ENCODE measurements around the gene TSC22D4. TPM values are rescaled to one million over a fixed set of nuclear protein-coding genes. Genes with fewer than 3 reads are reported as not detected.
A peak's percentile ranks its signal among the peaks of the same experiment; 100 is the strongest.
"Not testable (repeated sequence)": the region's sequence is repeated elsewhere in the genome, so short reads cannot be mapped to it uniquely, and the experiment has no call there.

The TSC22D4 gene
- polyA plus RNA-seq, 1 of the 3 experiments (the other 2 are of a cell fraction) = 32.7 TPM

GRCh38 chr7:100478958-100479660 lies at the start of gene TSC22D4 (continued):
- TF ChIP-seq EP300 (IDR thresholded peaks at IDR 0.05; ENCODE audit: borderline replicate concordance in 1 of 2, low read depth in 1 of 2, low read length in 1 of 2) = peak in 1 of 2 experiments; percentile 25; a peak in 1 of 4 replicates
- no peak for TF ChIP-seq IRF3 (IDR thresholded peaks at IDR 0.05; ENCODE audit: low read depth, low read length)
- 0 out of 2 replicates have a peak, but pooled peaks have one; percentile 18 for TF ChIP-seq TEAD4 (IDR thresholded peaks at IDR 0.05; ENCODE audit: borderline replicate concordance, insufficient read depth)
- TF ChIP-seq FOSL2 (IDR thresholded peaks at IDR 0.05; ENCODE audit: borderline replicate concordance, low read depth) = no peak
- TF ChIP-seq RAD21 (IDR thresholded peaks at IDR 0.05; ENCODE audit: low read length) = no peak
- peak; percentile 75 for TF ChIP-seq CHD2 (IDR thresholded peaks at IDR 0.05; ENCODE audit: low read length, partially characterized antibody)
- TF ChIP-seq PBX3 (IDR thresholded peaks at IDR 0.05) = peak; percentile 53
- no peak for TF ChIP-seq GATA2 (CRISPR knock-in tag; IDR thresholded peaks at IDR 0.05)
- TF ChIP-seq POLR2AphosphoS5 (IDR thresholded peaks at IDR 0.05; ENCODE audit: low read depth, low read length) = peak; percentile 87
- TF ChIP-seq FOXM1 (IDR thresholded peaks at IDR 0.05; ENCODE audit: low read depth) = no peak

DNA sequence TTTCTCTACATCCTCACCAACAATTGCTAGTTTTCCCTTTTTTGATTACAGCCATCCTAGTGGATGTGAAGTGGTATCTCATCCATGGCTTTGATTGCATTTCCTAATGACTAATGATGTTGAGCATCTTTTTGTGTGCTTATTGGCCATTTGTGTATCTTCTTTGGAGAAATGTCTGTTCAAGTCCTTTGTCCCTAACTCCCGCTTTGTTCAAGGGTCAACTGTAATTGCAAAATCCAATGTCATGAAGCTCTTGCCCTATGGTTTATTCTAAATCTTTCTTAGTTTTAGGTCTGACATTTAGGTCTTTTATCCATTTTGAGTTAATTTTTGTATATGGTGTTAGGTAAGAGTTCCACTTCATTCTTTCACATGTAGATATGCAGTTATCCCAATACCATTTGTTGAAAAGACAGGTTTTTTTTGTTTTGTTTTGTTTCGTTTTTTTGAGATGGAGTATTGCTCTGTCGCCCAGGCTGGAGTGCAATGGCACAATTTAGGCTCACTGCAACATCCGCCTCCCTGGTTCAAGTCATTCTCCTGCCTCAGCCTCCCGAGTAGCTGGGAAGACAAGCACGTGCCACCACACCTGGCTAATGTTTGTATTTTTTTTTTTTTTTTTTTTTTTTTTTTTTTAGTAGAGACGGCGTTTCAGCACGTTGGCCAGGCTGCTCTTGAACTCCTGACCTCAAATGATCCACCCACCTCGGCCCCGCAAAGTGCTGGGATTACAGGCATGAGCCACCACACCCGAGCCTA lies 49.3 kb upstream of the TSC22D4 start:
- DNase-seq; H3K36me3 ChIP-seq (replicated peaks in 1 of 2; ENCODE audit: control insufficient read depth in 1 of 2, insufficient read depth in 2 of 2, low read length in 1 of 2); H3K4me2 ChIP-seq; H3K79me2 ChIP-seq (ENCODE audit: insufficient read depth); H2AFZ ChIP-seq (ENCODE audit: low read depth); H3K27me3 ChIP-seq (ENCODE audit: insufficient read depth); H3F3A ChIP-seq (replicated peaks; ENCODE audit: insufficient read depth); H3K9me2 ChIP-seq; H3K4me1 ChIP-seq (ENCODE audit: control insufficient read depth in 1 of 2, insufficient read depth in 2 of 2, low read depth in 1 of 2, low read length in 1 of 2); H4K20me1 ChIP-seq (ENCODE audit: insufficient read depth); POLR2A ChIA-PET; H3K4me3 ChIP-seq (ENCODE audit: low read depth in 2 of 2, low read length in 1 of 2); H3K9ac ChIP-seq; H3K9me3 ChIP-seq; H3K27ac ChIP-seq (ENCODE audit: low read depth in 2 of 2, low read length in 1 of 2): not testable (repeated sequence)
- CTCF ChIA-PET = interaction anchor here (1.1 to 2.0 kb wide), 3 partner anchors 32 to 46 kb away, joined by 3 to 8 read pairs (median 4); no protein-coding TSS in a partner anchor
- 84% methylated on average over 12 of the region's 12 CpGs for WGBS (ENCODE audit: low lambda C conversion rate)

GRCh38 chr7:100523192-100523591 lies 44.2 kb upstream of the TSC22D4 start:
- POLR2A ChIA-PET; CTCF ChIA-PET; H3K27me3 ChIP-seq (ENCODE audit: insufficient read depth): not testable (repeated sequence)

More at GRCh38 chr7:100523192-100523591, 44.2 kb upstream of the TSC22D4 start:
- not testable (repeated sequence) for H3K9me2 ChIP-seq; H3K9ac ChIP-seq; H3K36me3 ChIP-seq (replicated peaks in 1 of 2; ENCODE audit: control insufficient read depth in 1 of 2, insufficient read depth in 2 of 2, low read length in 1 of 2); H3K79me2 ChIP-seq (ENCODE audit: insufficient read depth); DNase-seq; H3K4me1 ChIP-seq (ENCODE audit: control insufficient read depth in 1 of 2, insufficient read depth in 2 of 2, low read depth in 1 of 2, low read length in 1 of 2); H4K20me1 ChIP-seq (ENCODE audit: insufficient read depth); H3F3A ChIP-seq (replicated peaks; ENCODE audit: insufficient read depth); H3K4me3 ChIP-seq (ENCODE audit: low read depth in 2 of 2, low read length in 1 of 2); H2AFZ ChIP-seq (ENCODE audit: low read depth); H3K27ac ChIP-seq (ENCODE audit: low read depth in 2 of 2, low read length in 1 of 2); H3K9me3 ChIP-seq; H3K4me2 ChIP-seq
- no CpG with 5 or more reads among the region's 34 CpGs for WGBS (ENCODE audit: low lambda C conversion rate)
